ENCODE measurements around the gene CADPS. TPM values are rescaled to one million over a fixed set of nuclear protein-coding genes. Genes with fewer than 3 reads are reported as not detected.

CADPS gene
- total and polyA plus RNA-seq, 2 of the 4 experiments (the other 2 are of a cell fraction) = not detected

- no peak overlapping the region for H3K14ac ChIP-seq (replicated peaks; ENCODE audit: low read depth, low read length)
- TF ChIP-seq POLR2A (IDR thresholded peaks at IDR 0.05; ENCODE audit: low read depth, low read length) (no peak), USF2 (IDR thresholded peaks at IDR 0.05; ENCODE audit: low read depth, low read length) (no peak), MXI1 (IDR thresholded peaks at IDR 0.05; ENCODE audit: borderline replicate concordance, low read depth, low read length) (no peak), MAFK (IDR thresholded peaks at IDR 0.05; ENCODE audit: low read depth, low read length) (no peak), SMC3 (IDR thresholded peaks at IDR 0.05; ENCODE audit: low read depth, low read length) (no peak), MAZ (IDR thresholded peaks at IDR 0.05; ENCODE audit: borderline replicate concordance, low read depth, low read length) (no peak), NFE2L2 (IDR thresholded peaks at IDR 0.05; ENCODE audit: low read depth, low read length) (no peak), CTCF (conservative IDR thresholded peaks at IDR 0.05; ENCODE audit: low read depth, low read length) (no peak), FOS (IDR thresholded peaks at IDR 0.05; ENCODE audit: low read depth, low read length) (no peak), CEBPB (IDR thresholded peaks at IDR 0.05; ENCODE audit: low read depth, low read length) (no peak)
- H3K23ac ChIP-seq (ENCODE audit: low read depth, low read length) = no peak overlapping the region
- in situ Hi-C loops (cut with MboI; ENCODE audit: low sequenced_read_pairs) = no loop called here
- no peaks in the 10 kb centered on the region for H3K27me3 ChIP-seq (ENCODE audit: control insufficient read depth, insufficient read depth, low read length)
- no peak overlapping the region for H4K8ac ChIP-seq (ENCODE audit: low read depth in 2 of 2, low read length in 2 of 2)
- dilution Hi-C loops (cut with HindIII; ENCODE audit: low sequenced_read_pairs, unreplicated experiment) = no loop called here
- no peak overlapping the region for H2BK20ac ChIP-seq (ENCODE audit: low read depth, low read length)
- H2BK120ac ChIP-seq (ENCODE audit: low read depth, low read length) = no peak overlapping the region
- no peak overlapping the region for H2AK9ac ChIP-seq (replicated peaks; ENCODE audit: low read depth, low read length, poor library complexity)
- H3K9ac ChIP-seq (ENCODE audit: low read depth, low read length) = no peak overlapping the region
- no peak overlapping the region for H3K4me2 ChIP-seq (ENCODE audit: low read depth, low read length)
- no peaks in the 10 kb centered on the region for H3K4me1 ChIP-seq (ENCODE audit: control insufficient read depth, insufficient read depth, low read length)
- no peak overlapping the region for H3K27ac ChIP-seq (ENCODE audit: insufficient read depth, low read length)
- H3K56ac ChIP-seq (ENCODE audit: extremely low read depth, insufficient read depth, low read length) = no peak overlapping the region
- intact Hi-C loops (cut with micrococcal nuclease) = no loop called here
- ChIA-PET CTCF (no interaction called here), POLR2A (ENCODE audit: unreplicated experiment) (no interaction called here)
- H3K4me3 ChIP-seq (ENCODE audit: insufficient read depth, low read depth, low read length) = no peak overlapping the region
- no peaks in the 10 kb centered on the region for H3K9me1 ChIP-seq (ENCODE audit: insufficient read depth, low read length)
- H3K18ac ChIP-seq (ENCODE audit: low read depth, low read length) = no peak overlapping the region
- no peaks in the 10 kb centered on the region for H3K79me1 ChIP-seq (ENCODE audit: low read depth in 1 of 2, low read length in 2 of 2)
- no peak overlapping the region for H2AK5ac ChIP-seq (ENCODE audit: low read depth, low read length)
- no peak overlapping the region for H4K5ac ChIP-seq (ENCODE audit: low read depth, low read length)
- no peak for ATAC-seq (ENCODE audit: low read depth)
- no peak for DNase-seq
- no peak overlapping the region for H3K4ac ChIP-seq (ENCODE audit: low read depth, low read length)
- no peak overlapping the region for H2AFZ ChIP-seq (replicated peaks; ENCODE audit: low read length, poor library complexity)
- H3K36me3 ChIP-seq (ENCODE audit: control insufficient read depth, insufficient read depth, low read length) = no peaks in the 10 kb centered on the region
- no peaks in the 10 kb centered on the region for H3K9me3 ChIP-seq (ENCODE audit: control insufficient read depth, insufficient read depth, low read length)
- no peak overlapping the region for H4K91ac ChIP-seq (ENCODE audit: insufficient read depth, low read depth, low read length)
- H2BK5ac ChIP-seq (ENCODE audit: low read depth, low read length, poor library complexity, severe bottlenecking) = no peak overlapping the region
- no TSS peak for BruUV-seq (replicated peaks)
- no peaks in the 10 kb centered on the region for H4K20me1 ChIP-seq (ENCODE audit: insufficient read depth, low read length)
- H2BK15ac ChIP-seq (ENCODE audit: low read depth, low read length) = no peak overlapping the region
- 20% methylated on average over 1 of the region's 4 CpGs; no CpG with 5 or more reads in 1 of the 2 experiments for WGBS, 2 experiments (ENCODE audit: extremely low coverage in 2 of 2, insufficient read length in 1 of 2)
Observed at GRCh38 chr3:62703451-62704167, 171.6 kb downstream of the CADPS start.
